ENCODE data around the gene DDX17.
A peak's percentile ranks its signal among the peaks of the same experiment; 100 is the strongest.

Gene DDX17

GRCh38 chr22:38513063-38513462 is 7.0 kb upstream of the DDX17 start:
- H3K9ac ChIP-seq (ENCODE audit: low read length in 2 of 2), result no peak overlapping the region
- H3K4me1 ChIP-seq (ENCODE audit: control insufficient read depth, insufficient read depth, low read length), result no peaks in the 10 kb centered on the region
- no peaks in the 10 kb centered on the region for H3K9me3 ChIP-seq (ENCODE audit: control insufficient read depth in 2 of 2, low read length in 2 of 2)
- no peaks in the 10 kb centered on the region for H3K27me3 ChIP-seq (ENCODE audit: control insufficient read depth in 1 of 2, insufficient read depth in 2 of 2, low read length in 2 of 2)
- no peak overlapping the region for H3K4me3 ChIP-seq (ENCODE audit: low read length in 2 of 2)
- no peaks in the 10 kb centered on the region for H3K36me3 ChIP-seq (ENCODE audit: control insufficient read depth in 2 of 2, insufficient read depth in 2 of 2, low read length in 2 of 2)
- H3K27ac ChIP-seq (ENCODE audit: low read length), result no peak overlapping the region

DNA sequence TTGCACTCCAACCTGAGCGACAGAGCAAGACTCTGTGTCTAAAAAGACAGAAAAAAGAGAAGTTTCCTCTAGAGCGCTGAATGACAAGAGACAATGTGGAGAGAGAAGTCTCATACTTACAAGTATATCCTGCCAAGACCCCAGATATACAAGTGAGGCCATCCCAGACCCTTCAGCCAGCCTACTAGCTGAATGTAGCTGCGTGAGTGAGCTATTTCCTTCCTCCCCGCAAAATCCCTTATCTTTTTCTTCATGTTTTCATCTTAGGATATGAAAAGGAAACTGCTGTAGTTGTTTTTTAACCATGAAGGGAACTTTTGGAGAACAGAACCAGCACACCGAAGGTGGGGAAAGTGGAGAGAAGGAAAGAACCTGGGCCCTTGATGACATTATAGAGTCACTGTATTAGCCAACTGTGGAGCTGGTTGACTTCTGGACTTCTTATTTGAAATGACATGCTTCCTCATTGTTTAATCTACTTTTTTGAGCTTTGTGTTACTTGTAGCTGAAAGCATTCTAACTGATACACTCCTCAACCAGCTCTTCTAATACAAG is 4.4 kb upstream of the DDX17 start:
- H3K9me3 ChIP-seq (ENCODE audit: control insufficient read depth in 2 of 2, low read length in 2 of 2), result no peaks in the 10 kb centered on the region
- no peak overlapping the region for H3K9ac ChIP-seq (ENCODE audit: low read length in 2 of 2)
- no peaks in the 10 kb centered on the region for H3K36me3 ChIP-seq (ENCODE audit: control insufficient read depth in 2 of 2, insufficient read depth in 2 of 2, low read length in 2 of 2)
- no peaks in the 10 kb centered on the region for H3K27me3 ChIP-seq (ENCODE audit: control insufficient read depth in 1 of 2, insufficient read depth in 2 of 2, low read length in 2 of 2)
- no peak overlapping the region for H3K27ac ChIP-seq (ENCODE audit: low read length)
- H3K4me3 ChIP-seq (ENCODE audit: low read length in 2 of 2), result no peak overlapping the region
- H3K4me1 ChIP-seq (ENCODE audit: control insufficient read depth, insufficient read depth, low read length), result peaks cover 9% of the 10 kb centered on the region

DNA sequence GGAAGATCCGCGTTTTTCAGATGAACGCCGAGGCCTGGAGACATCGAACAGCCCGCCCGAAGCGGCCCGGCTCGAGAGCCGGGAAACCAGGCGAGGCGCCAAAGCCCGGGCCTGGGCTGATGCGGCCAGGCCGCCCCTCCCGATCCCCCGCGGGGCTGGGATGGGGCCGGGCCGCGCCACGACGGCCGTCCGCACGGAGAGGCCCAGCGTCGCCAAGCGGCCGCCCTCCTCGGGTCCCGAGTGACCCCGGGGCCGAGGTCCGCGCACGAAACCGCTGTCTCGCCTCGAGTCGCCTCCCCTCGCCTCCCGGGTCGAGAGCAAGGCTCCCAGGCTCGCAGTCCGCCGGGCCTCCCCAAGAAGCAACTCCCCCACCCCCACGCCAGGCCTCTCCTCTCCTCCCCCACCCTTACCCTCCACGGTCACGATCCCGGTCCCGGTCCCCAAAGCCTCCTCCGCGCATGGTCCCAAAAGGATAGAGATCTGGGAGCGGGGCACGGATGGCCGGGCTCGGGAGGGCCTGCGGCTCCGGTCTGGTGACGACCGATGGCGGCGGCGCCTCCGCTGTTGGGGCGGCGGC is 482 bp downstream of the DDX17 start:
- Histone ChIP-seq H3K27me3 (ENCODE audit: control insufficient read depth in 1 of 2, insufficient read depth in 2 of 2, low read length in 2 of 2) (no peaks in the 10 kb centered on the region), H3K27ac (ENCODE audit: low read length) (peak overlapping the region; percentile 99), H3K36me3 (ENCODE audit: control insufficient read depth in 2 of 2, insufficient read depth in 2 of 2, low read length in 2 of 2) (peaks cover 0 to 9% of the 10 kb centered on the region in 2 donors), H3K9me3 (ENCODE audit: control insufficient read depth in 2 of 2, low read length in 2 of 2) (no peaks in the 10 kb centered on the region), H3K9ac (ENCODE audit: low read length in 2 of 2) (peak overlapping the region; percentile 99 to 100), H3K4me1 (ENCODE audit: control insufficient read depth, insufficient read depth, low read length) (peaks cover 17% of the 10 kb centered on the region), H3K4me3 (ENCODE audit: low read length in 2 of 2) (peak overlapping the region; percentile 86 to 92)

DNA sequence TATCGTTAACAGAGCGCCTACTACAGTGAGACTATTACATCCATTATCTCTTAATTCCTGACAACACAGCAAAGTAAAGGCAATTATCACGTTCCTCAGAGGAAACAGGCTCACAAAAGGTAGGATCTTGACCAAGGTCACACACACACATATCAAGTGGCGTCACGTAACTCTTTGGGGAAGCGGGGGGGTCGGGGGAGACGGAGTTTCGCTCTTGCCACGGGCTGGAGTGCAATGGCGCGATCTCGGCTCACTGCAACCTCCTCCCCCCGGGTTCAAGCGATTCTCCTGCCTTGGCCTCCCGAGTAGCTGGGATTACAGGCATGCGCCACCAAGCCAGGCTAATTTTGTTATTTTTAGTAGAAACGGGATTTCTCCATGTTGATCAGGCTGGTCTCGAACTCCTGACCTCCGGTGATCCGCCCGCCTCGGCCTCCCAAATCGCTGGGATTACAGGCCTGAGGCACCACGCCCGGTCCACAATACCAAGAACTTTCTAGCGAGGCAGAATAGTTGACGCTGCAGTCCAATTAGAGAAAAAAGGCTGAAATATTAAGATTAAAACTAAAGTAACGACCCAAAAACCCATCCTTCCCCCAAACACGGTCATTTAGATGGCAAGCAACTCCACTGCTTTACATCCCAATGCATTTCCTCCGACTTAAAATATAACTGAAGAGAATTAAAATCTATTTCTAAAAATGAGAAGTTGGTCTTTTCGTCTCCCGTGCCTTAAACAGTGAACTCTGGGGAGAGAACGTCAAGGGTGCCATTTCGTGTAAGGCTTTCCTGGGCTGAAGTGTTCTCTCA is 1.2 kb downstream of the DDX17 start:
- Histone ChIP-seq H3K9ac (ENCODE audit: low read length in 2 of 2) (peak overlapping the region; percentile 99 to 100), H3K4me3 (ENCODE audit: low read length in 2 of 2) (peak overlapping the region; percentile 86 to 92), H3K27me3 (ENCODE audit: control insufficient read depth in 1 of 2, insufficient read depth in 2 of 2, low read length in 2 of 2) (no peaks in the 10 kb centered on the region), H3K9me3 (ENCODE audit: control insufficient read depth in 2 of 2, low read length in 2 of 2) (no peaks in the 10 kb centered on the region), H3K36me3 (ENCODE audit: control insufficient read depth in 2 of 2, insufficient read depth in 2 of 2, low read length in 2 of 2) (peaks cover 3 to 14% of the 10 kb centered on the region in 2 donors), H3K27ac (ENCODE audit: low read length) (peak overlapping the region; percentile 99), H3K4me1 (ENCODE audit: control insufficient read depth, insufficient read depth, low read length) (peaks cover 17% of the 10 kb centered on the region)

DNA sequence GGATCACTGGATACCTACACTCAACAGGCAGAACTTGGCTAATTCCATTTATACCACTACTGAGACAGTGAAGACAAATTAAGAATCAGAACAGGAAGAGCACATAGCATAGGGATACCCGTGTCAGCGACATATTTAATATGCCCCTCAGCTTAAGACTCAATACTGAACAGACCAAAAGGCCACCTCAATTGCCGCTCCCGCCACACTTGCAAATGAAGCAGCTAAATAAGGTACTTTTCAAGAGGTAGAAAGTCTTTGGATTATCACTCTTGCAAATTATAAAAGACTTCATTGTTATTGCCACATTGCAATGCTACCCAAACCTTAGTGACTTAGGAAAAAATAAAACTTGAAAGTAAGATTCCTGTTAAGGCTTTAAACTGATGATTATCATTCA is 3.1 kb downstream of the DDX17 start:
- Histone ChIP-seq H3K27ac (ENCODE audit: low read length) (peak overlapping the region; percentile 12), H3K4me3 (ENCODE audit: low read length in 2 of 2) (peak overlapping the region; percentile 86 to 92), H3K4me1 (ENCODE audit: control insufficient read depth, insufficient read depth, low read length) (peaks cover 17% of the 10 kb centered on the region), H3K9me3 (ENCODE audit: control insufficient read depth in 2 of 2, low read length in 2 of 2) (no peaks in the 10 kb centered on the region), H3K36me3 (ENCODE audit: control insufficient read depth in 2 of 2, insufficient read depth in 2 of 2, low read length in 2 of 2) (peaks cover 19 to 33% of the 10 kb centered on the region in 2 donors), H3K9ac (ENCODE audit: low read length in 2 of 2) (peak overlapping the region in 1 of 2 donors; percentile 99), H3K27me3 (ENCODE audit: control insufficient read depth in 1 of 2, insufficient read depth in 2 of 2, low read length in 2 of 2) (no peaks in the 10 kb centered on the region)

DNA sequence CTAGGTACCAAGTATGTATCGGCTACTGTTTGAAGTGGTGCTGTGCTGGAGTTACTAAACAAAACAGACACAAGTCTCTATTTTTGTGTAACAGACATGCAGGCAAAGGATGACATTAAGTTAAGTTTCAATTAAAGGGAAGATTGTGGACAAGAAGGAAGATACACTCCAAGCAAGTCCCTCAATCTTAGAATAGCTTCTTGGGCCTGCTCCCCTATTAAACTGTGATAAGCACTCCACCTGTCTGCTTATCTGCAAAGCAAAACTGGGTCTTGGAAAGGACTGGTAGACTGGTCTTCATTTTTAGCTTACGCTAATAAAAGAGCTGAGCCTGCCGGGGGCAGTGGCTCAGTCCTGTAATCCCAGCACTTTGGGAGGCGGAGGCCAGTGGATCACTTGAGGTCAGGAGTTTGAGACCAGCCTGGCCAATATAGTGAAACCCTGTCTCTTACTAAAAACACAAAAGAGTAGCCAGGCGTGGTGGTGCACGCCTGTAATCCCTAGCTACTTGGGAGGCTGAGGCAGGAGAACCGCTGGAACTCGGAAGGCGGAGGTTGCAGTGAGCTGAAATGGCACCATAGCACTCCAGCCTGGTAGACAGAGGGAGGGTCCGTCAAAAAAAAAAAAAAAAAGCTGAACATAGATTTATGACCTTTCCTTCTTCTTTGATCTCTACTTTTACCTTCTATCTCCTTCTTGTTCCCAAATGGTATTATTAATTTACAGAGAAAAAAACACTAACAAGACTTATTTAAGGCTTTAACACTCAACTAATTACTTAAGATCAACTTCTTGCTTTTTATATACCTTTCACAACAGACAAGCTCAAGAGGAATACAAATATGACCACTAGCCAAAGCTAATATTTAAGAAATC is 4.1 kb downstream of the DDX17 start:
- H3K27me3 ChIP-seq (ENCODE audit: control insufficient read depth in 1 of 2, insufficient read depth in 2 of 2, low read length in 2 of 2), result no peaks in the 10 kb centered on the region
- H3K36me3 ChIP-seq (ENCODE audit: control insufficient read depth in 2 of 2, insufficient read depth in 2 of 2, low read length in 2 of 2), result peaks cover 25 to 38% of the 10 kb centered on the region in 2 donors
- peaks cover 13% of the 10 kb centered on the region for H3K4me1 ChIP-seq (ENCODE audit: control insufficient read depth, insufficient read depth, low read length)
- no peak overlapping the region for H3K27ac ChIP-seq (ENCODE audit: low read length)
- no peak overlapping the region for H3K9ac ChIP-seq (ENCODE audit: low read length in 2 of 2)
- H3K4me3 ChIP-seq (ENCODE audit: low read length in 2 of 2), result peak overlapping the region; percentile 86 to 92
- no peaks in the 10 kb centered on the region for H3K9me3 ChIP-seq (ENCODE audit: control insufficient read depth in 2 of 2, low read length in 2 of 2)

- Histone ChIP-seq H3K4me1 (ENCODE audit: control insufficient read depth, insufficient read depth, low read length) (peaks cover 5% of the 10 kb centered on the region), H3K9ac (ENCODE audit: low read length in 2 of 2) (no peak overlapping the region), H3K4me3 (ENCODE audit: low read length in 2 of 2) (no peak overlapping the region), H3K9me3 (ENCODE audit: control insufficient read depth in 2 of 2, low read length in 2 of 2) (no peaks in the 10 kb centered on the region), H3K36me3 (ENCODE audit: control insufficient read depth in 2 of 2, insufficient read depth in 2 of 2, low read length in 2 of 2) (peaks cover 58 to 75% of the 10 kb centered on the region in 2 donors), H3K27ac (ENCODE audit: low read length) (no peak overlapping the region), H3K27me3 (ENCODE audit: control insufficient read depth in 1 of 2, insufficient read depth in 2 of 2, low read length in 2 of 2) (no peaks in the 10 kb centered on the region)
Observed at GRCh38 chr22:38497869-38498268, 8.2 kb downstream of the DDX17 start.

DNA sequence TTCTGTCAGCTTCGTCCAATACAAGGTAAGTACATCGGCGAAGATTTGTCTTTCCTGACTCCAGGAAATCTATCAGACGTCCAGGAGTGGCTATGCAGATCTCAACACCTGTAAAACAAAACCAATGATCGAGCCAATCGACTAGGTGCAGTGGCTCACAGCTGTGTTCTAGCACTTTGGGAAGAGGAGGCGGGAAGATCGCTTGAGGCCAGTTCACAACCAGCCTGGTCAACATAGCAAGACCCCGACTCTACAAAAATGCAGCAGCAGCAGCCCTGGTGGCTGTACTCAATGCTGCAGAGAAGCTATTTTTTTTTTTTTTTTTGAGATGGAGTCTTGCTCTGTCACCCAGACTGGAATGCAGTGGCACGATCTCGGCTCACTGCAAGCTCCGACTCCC is 11.2 kb downstream of the DDX17 start:
- H3K4me3 ChIP-seq (ENCODE audit: low read length in 2 of 2), result no peak overlapping the region
- no peaks in the 10 kb centered on the region for H3K9me3 ChIP-seq (ENCODE audit: control insufficient read depth in 2 of 2, low read length in 2 of 2)
- no peak overlapping the region for H3K27ac ChIP-seq (ENCODE audit: low read length)
- H3K36me3 ChIP-seq (ENCODE audit: control insufficient read depth in 2 of 2, insufficient read depth in 2 of 2, low read length in 2 of 2), result peaks cover 73 to 82% of the 10 kb centered on the region in 2 donors
- H3K9ac ChIP-seq (ENCODE audit: low read length in 2 of 2), result no peak overlapping the region
- H3K4me1 ChIP-seq (ENCODE audit: control insufficient read depth, insufficient read depth, low read length), result peaks cover 14% of the 10 kb centered on the region
- no peaks in the 10 kb centered on the region for H3K27me3 ChIP-seq (ENCODE audit: control insufficient read depth in 1 of 2, insufficient read depth in 2 of 2, low read length in 2 of 2)

- Histone ChIP-seq H3K27me3 (ENCODE audit: control insufficient read depth in 1 of 2, insufficient read depth in 2 of 2, low read length in 2 of 2) (no peaks in the 10 kb centered on the region), H3K36me3 (ENCODE audit: control insufficient read depth in 2 of 2, insufficient read depth in 2 of 2, low read length in 2 of 2) (peaks cover 74 to 82% of the 10 kb centered on the region in 2 donors), H3K4me3 (ENCODE audit: low read length in 2 of 2) (no peak overlapping the region), H3K9ac (ENCODE audit: low read length in 2 of 2) (no peak overlapping the region), H3K9me3 (ENCODE audit: control insufficient read depth in 2 of 2, low read length in 2 of 2) (no peaks in the 10 kb centered on the region), H3K27ac (ENCODE audit: low read length) (no peak overlapping the region), H3K4me1 (ENCODE audit: control insufficient read depth, insufficient read depth, low read length) (peaks cover 14% of the 10 kb centered on the region)
Observed at GRCh38 chr22:38494498-38494897, 11.6 kb downstream of the DDX17 start.

- H3K9ac ChIP-seq (ENCODE audit: low read length in 2 of 2), result no peak overlapping the region
- H3K4me3 ChIP-seq (ENCODE audit: low read length in 2 of 2), result no peak overlapping the region
- H3K4me1 ChIP-seq (ENCODE audit: control insufficient read depth, insufficient read depth, low read length), result peaks cover 14% of the 10 kb centered on the region
- no peaks in the 10 kb centered on the region for H3K27me3 ChIP-seq (ENCODE audit: control insufficient read depth in 1 of 2, insufficient read depth in 2 of 2, low read length in 2 of 2)
- no peaks in the 10 kb centered on the region for H3K9me3 ChIP-seq (ENCODE audit: control insufficient read depth in 2 of 2, low read length in 2 of 2)
- peak overlapping the region; percentile 58 for H3K27ac ChIP-seq (ENCODE audit: low read length)
- H3K36me3 ChIP-seq (ENCODE audit: control insufficient read depth in 2 of 2, insufficient read depth in 2 of 2, low read length in 2 of 2), result peaks cover 70 to 77% of the 10 kb centered on the region in 2 donors
Observed at GRCh38 chr22:38491707-38492348, 14.3 kb downstream of the DDX17 start.
